MM.1S (cell line): ENCODE measurements around the gene SLC10A1.

Experiments used
- DNase-seq: peaks from one replicate; pipeline ENCODE4 v3.0.0-alpha.2; 2015
- H2AFZ ChIP-seq: fragments of 300-600 bp; sonication (generic); 2 replicates; pipeline ENCODE4 v1.6.0; 2016; ENCODE audit warnings: antibody characterized with exemption, low read length
- H3F3A ChIP-seq: fragments of 300-600 bp; sonication (generic); 2 replicates; pipeline ENCODE4 v1.6.1; 2016; ENCODE audit warnings: mild to moderate bottlenecking, antibody characterized with exemption, low read length, moderate library complexity, mixed read lengths; ENCODE audit not compliant: insufficient read depth
- H3K27ac ChIP-seq: fragments of 300-600 bp; sonication (generic); 2 replicates; pipeline ENCODE4 v1.5.1; 2016; ENCODE audit warnings: mild to moderate bottlenecking, low read length
- H3K27me3 ChIP-seq: fragments of 300-600 bp; sonication (generic); replicated peaks from 2 replicates; pipeline ENCODE4 v1.6.0; 2016; ENCODE audit warnings: low read length; ENCODE audit not compliant: insufficient read depth
- H3K36me3 ChIP-seq: fragments of 300-600 bp; sonication (generic); replicated peaks from 2 replicates; pipeline ENCODE4 v1.6.1; 2016; ENCODE audit warnings: mild to moderate bottlenecking, low read length, mixed read lengths; ENCODE audit not compliant: insufficient read depth
- H3K4me1 ChIP-seq: fragments of 300-600 bp; sonication (generic); 2 replicates; pipeline ENCODE4 v1.6.1; 2016; ENCODE audit warnings: low read length, mixed read lengths
- H3K4me2 ChIP-seq: fragments of 300-600 bp; sonication (generic); 2 replicates; pipeline ENCODE4 v1.6.0; 2016; ENCODE audit warnings: low read depth, low read length
- H3K4me3 ChIP-seq: fragments of 300-600 bp; sonication (generic); 2 replicates; pipeline ENCODE4 v1.5.1; 2016; ENCODE audit warnings: low read length, mixed read lengths
- H3K79me2 ChIP-seq: fragments of 300-600 bp; sonication (generic); 2 replicates; pipeline ENCODE4 v1.6.1; 2016; ENCODE audit warnings: mixed run types, low read length, mixed read lengths
- H3K9ac ChIP-seq: fragments of 300-600 bp; sonication (generic); 2 replicates; pipeline ENCODE4 v1.6.1; 2016; ENCODE audit warnings: low read length, mixed read lengths
- H3K9me2 ChIP-seq: fragments of 300-600 bp; sonication (generic); replicated peaks from 2 replicates; pipeline ENCODE4 v1.6.1; 2016; ENCODE audit warnings: mild to moderate bottlenecking, low read length, mixed read lengths; ENCODE audit not compliant: insufficient read depth
- H3K9me3 ChIP-seq: fragments of 300-600 bp; sonication (generic); replicated peaks from 2 replicates; pipeline ENCODE4 v1.6.1; 2016; ENCODE audit warnings: mild to moderate bottlenecking, low read length, mixed read lengths; ENCODE audit not compliant: insufficient read depth
- H4K20me1 ChIP-seq: fragments of 300-600 bp; sonication (generic); 2 replicates; pipeline ENCODE4 v1.6.1; 2016; ENCODE audit warnings: mild to moderate bottlenecking, low read length, moderate library complexity, mixed read lengths; ENCODE audit not compliant: insufficient read depth
- EZH2 ChIP-seq: fragments of 300-600 bp; sonication (generic); optimal IDR thresholded peaks from 2 replicates; pipeline ENCODE3; 2017; ENCODE audit warnings: low read depth, mild to moderate bottlenecking, antibody characterized with exemption, low read length, mixed read lengths
- EZH2phosphoT487 ChIP-seq: fragments of 300-600 bp; sonication (generic); IDR thresholded peaks from 2 replicates; pipeline ENCODE4 v1.6.1; 2018; ENCODE audit warnings: antibody characterized with exemption, low read length
- TF ChIP-seq, protein P1 (sequence below): fragments of 300-600 bp; sonication (generic); IDR thresholded peaks from 2 replicates; pipeline ENCODE4 v1.5.1; 2016; ENCODE audit warnings: antibody characterized with exemption, low read length, mixed read lengths

The SLC10A1 gene

DNA sequence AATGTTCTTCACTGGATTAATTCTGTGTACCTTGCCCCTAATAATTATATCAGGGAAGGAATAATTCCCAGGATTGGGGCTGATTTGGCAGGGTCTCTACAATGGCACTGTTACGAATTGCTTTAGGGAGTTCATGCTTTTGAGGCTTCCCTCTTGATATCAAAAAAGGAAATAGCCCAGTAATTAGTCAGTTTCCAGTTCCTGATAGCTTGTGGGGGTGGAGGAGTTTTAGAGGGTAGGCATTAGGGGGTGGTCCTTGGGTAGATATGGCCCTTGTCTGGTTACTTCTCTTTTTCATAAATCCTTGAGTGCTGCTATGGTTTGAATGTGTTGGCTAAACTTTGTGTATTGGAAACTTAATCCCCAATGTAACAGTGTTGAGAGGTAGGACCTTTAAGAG, 36.2 kb downstream of the SLC10A1 start:
- H3K4me1 ChIP-seq: no peaks in the 10 kb centered on the region
- H2AFZ ChIP-seq: no peak overlapping the region
- no peaks in the 10 kb centered on the region for H3K9me2 ChIP-seq
- no peak overlapping the region for H3K4me2 ChIP-seq
- H3K27ac ChIP-seq: no peak overlapping the region
- H3K79me2 ChIP-seq: no peaks in the 10 kb centered on the region
- no peaks in the 10 kb centered on the region for H3F3A ChIP-seq
- no peak for TF ChIP-seq EZH2phosphoT487
- TF ChIP-seq, protein P1, sequence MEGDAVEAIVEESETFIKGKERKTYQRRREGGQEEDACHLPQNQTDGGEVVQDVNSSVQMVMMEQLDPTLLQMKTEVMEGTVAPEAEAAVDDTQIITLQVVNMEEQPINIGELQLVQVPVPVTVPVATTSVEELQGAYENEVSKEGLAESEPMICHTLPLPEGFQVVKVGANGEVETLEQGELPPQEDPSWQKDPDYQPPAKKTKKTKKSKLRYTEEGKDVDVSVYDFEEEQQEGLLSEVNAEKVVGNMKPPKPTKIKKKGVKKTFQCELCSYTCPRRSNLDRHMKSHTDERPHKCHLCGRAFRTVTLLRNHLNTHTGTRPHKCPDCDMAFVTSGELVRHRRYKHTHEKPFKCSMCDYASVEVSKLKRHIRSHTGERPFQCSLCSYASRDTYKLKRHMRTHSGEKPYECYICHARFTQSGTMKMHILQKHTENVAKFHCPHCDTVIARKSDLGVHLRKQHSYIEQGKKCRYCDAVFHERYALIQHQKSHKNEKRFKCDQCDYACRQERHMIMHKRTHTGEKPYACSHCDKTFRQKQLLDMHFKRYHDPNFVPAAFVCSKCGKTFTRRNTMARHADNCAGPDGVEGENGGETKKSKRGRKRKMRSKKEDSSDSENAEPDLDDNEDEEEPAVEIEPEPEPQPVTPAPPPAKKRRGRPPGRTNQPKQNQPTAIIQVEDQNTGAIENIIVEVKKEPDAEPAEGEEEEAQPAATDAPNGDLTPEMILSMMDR: no peak
- no peak for TF ChIP-seq EZH2
- no peaks in the 10 kb centered on the region for H3K9me3 ChIP-seq
- H4K20me1 ChIP-seq: no peaks in the 10 kb centered on the region
- no peak overlapping the region for H3K4me3 ChIP-seq
- no peaks in the 10 kb centered on the region for H3K27me3 ChIP-seq
- no peak for DNase-seq
- H3K36me3 ChIP-seq: no peaks in the 10 kb centered on the region
- no peak overlapping the region for H3K9ac ChIP-seq

DNA sequence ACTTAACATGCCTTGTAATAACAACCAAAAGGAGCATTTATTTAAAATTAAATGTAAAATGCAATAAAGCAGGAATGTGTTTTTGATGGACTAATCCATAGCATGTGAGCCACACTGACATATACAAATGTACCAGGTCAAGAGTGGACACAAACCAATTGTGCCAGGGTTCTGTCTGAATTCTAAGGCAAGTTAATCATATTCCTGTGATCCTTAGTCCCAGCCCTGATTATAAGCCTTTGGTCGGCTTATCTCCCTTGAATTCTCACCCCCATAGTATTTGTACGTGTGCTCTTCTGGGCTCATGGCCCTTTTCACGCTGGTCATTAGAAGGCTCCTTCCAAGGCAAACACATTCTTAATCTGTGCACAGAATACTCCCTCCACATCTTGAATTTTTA, 40.7 kb downstream of the SLC10A1 start:
- Histone ChIP-seq H3K79me2 (no peaks in the 10 kb centered on the region), H3K9me3 (no peaks in the 10 kb centered on the region), H3K36me3 (no peaks in the 10 kb centered on the region), H3K4me1 (no peaks in the 10 kb centered on the region), H3K9me2 (no peaks in the 10 kb centered on the region), H3K9ac (no peak overlapping the region), H4K20me1 (no peaks in the 10 kb centered on the region), H3K27me3 (no peaks in the 10 kb centered on the region), H3K4me2 (no peak overlapping the region), H2AFZ (no peak overlapping the region), H3F3A (no peaks in the 10 kb centered on the region), H3K4me3 (no peak overlapping the region), H3K27ac (no peak overlapping the region)
- TF ChIP-seq, protein P1: no peak
- TF ChIP-seq EZH2phosphoT487 (no peak), EZH2 (no peak)
- DNase-seq: no peak

DNA sequence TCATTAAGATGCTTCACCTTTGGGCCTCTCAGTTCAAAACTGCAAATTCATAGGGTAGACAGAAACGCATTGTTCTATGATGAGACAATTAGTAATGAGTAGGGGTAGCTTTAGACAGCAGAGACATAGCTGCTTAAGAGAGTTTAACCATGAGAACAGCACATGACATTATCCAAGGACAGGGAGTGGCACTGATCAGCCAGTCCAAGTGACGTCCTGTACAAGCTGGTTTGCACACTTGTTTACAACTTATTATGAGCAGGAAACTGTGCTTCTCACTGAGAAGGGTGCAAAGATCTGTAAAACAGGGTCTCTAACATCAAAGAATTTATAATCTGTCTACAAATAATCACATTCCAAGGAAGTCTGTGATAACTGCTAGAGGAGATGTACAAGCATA, 41.3 kb downstream of the SLC10A1 start:
- H3K4me1 ChIP-seq: no peaks in the 10 kb centered on the region
- H3K9me2 ChIP-seq: no peaks in the 10 kb centered on the region
- no peaks in the 10 kb centered on the region for H3F3A ChIP-seq
- H3K79me2 ChIP-seq: no peaks in the 10 kb centered on the region
- no peaks in the 10 kb centered on the region for H3K36me3 ChIP-seq
- TF ChIP-seq EZH2phosphoT487 (no peak), EZH2 (no peak)
- H4K20me1 ChIP-seq: no peaks in the 10 kb centered on the region
- H3K9ac ChIP-seq: no peak overlapping the region
- no peak overlapping the region for H3K27ac ChIP-seq
- H3K27me3 ChIP-seq: no peaks in the 10 kb centered on the region
- no peaks in the 10 kb centered on the region for H3K9me3 ChIP-seq
- H3K4me3 ChIP-seq: no peak overlapping the region
- no peak for DNase-seq
- no peak overlapping the region for H2AFZ ChIP-seq
- H3K4me2 ChIP-seq: no peak overlapping the region

DNA sequence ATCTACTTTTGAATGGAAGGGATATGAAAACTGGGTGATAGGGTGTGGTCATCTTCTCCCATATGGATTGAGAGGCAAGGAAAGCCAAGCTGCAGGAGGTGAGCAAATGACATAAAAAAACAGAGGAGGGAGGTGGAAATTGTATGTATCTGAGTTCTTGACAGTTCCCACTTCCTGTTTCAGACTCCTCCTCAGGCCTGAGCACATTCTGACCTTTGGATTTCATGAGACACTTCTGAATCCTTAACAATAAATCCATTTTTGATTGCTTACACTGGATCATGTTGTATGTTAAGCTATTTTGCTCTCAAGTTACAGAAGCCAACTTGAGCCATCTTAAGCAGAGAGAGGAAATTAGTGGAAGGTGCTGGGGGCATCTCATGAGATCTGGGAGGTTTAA, 41.7 kb downstream of the SLC10A1 start:
- Histone ChIP-seq H3K27me3 (no peaks in the 10 kb centered on the region), H3K4me1 (no peaks in the 10 kb centered on the region), H3K4me3 (no peak overlapping the region), H3K9me3 (no peaks in the 10 kb centered on the region), H3K4me2 (no peak overlapping the region), H4K20me1 (no peaks in the 10 kb centered on the region), H3K27ac (no peak overlapping the region), H3K9ac (no peak overlapping the region), H3K79me2 (no peaks in the 10 kb centered on the region), H2AFZ (no peak overlapping the region), H3F3A (no peaks in the 10 kb centered on the region), H3K9me2 (no peaks in the 10 kb centered on the region), H3K36me3 (no peaks in the 10 kb centered on the region)
- TF ChIP-seq, protein P1: no peak
- TF ChIP-seq EZH2phosphoT487 (no peak), EZH2 (no peak)
- DNase-seq: no peak
